GM13977 (cell line): Measurements from ENCODE around the gene ALKBH4.

Experiments
- DNase-seq: peaks from one replicate; pipeline ENCODE4 v3.0.0; 2012; ENCODE audit warnings: low spot score
- in situ Hi-C: fragments of 300-500 bp; cut with MboI; formaldehyde crosslinking; loops from one replicate; pipeline ENCODE4 v1.12.0; 2022; ENCODE audit warnings: low sequenced_read_pairs, low pct_unique_long_range_greater_than_20kb, mixed read lengths, inconsistent platforms; ENCODE audit not compliant: unreplicated experiment
- TF ChIP-seq, protein P1 (sequence below): IDR thresholded peaks from 2 replicates; pipeline ENCODE4 v1.5.1; 2012; ENCODE audit warnings: mild to moderate bottlenecking, control low read depth; ENCODE audit not compliant: insufficient read depth; ENCODE audit errors: extremely low read depth, missing control alignments

Gene ALKBH4

DNA sequence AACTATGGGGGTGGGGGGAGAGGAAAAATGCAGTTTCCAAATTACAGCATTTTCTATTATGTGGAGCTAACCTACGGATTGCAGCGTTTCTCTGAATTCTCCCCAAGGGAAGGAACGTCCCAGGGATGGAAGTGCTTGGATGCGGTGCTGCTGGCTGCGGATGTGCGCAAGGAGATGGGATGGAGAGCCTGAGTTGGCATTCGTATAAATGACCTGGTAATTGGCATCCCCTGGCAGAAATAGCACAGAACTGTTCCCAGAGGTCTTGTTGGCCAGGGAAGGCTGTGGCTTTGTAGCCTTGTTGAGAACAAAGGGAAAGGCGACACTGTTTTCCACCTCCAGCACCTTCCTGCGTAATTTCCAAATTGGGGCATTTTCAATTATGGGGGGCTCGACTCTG is 28.5 kb downstream of the ALKBH4 start:
- no peak for DNase-seq
- TF ChIP-seq, protein P1, sequence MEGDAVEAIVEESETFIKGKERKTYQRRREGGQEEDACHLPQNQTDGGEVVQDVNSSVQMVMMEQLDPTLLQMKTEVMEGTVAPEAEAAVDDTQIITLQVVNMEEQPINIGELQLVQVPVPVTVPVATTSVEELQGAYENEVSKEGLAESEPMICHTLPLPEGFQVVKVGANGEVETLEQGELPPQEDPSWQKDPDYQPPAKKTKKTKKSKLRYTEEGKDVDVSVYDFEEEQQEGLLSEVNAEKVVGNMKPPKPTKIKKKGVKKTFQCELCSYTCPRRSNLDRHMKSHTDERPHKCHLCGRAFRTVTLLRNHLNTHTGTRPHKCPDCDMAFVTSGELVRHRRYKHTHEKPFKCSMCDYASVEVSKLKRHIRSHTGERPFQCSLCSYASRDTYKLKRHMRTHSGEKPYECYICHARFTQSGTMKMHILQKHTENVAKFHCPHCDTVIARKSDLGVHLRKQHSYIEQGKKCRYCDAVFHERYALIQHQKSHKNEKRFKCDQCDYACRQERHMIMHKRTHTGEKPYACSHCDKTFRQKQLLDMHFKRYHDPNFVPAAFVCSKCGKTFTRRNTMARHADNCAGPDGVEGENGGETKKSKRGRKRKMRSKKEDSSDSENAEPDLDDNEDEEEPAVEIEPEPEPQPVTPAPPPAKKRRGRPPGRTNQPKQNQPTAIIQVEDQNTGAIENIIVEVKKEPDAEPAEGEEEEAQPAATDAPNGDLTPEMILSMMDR = no peak

DNA sequence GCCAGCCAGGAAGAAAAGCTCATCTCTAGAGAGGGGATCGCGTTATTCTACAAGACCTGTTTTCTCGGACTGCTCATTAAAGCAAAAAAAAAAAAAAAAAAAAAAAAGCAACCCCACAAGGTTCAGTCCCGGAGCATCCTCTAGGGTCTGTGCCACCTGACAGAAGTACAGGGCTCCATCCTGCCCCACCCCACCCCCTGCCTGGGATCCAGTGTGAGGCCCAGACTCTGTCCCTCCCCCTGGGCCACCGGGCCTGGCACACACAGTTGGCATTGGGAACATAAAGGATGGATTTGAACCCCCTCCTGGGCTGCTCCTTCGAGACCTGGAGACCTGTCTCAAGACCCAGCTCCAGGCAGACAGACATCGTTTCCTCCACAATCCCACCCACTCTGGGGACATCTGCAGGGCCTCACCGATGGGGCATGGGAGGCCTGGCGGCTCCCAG is 30.6 kb downstream of the ALKBH4 start:
- no peak for DNase-seq
- in situ Hi-C loops = no loop called here
- TF ChIP-seq, protein P1 = no peak

More for the DNA sequence above, 28.5 kb downstream of the ALKBH4 start:
- in situ Hi-C loops = no loop called here

DNA sequence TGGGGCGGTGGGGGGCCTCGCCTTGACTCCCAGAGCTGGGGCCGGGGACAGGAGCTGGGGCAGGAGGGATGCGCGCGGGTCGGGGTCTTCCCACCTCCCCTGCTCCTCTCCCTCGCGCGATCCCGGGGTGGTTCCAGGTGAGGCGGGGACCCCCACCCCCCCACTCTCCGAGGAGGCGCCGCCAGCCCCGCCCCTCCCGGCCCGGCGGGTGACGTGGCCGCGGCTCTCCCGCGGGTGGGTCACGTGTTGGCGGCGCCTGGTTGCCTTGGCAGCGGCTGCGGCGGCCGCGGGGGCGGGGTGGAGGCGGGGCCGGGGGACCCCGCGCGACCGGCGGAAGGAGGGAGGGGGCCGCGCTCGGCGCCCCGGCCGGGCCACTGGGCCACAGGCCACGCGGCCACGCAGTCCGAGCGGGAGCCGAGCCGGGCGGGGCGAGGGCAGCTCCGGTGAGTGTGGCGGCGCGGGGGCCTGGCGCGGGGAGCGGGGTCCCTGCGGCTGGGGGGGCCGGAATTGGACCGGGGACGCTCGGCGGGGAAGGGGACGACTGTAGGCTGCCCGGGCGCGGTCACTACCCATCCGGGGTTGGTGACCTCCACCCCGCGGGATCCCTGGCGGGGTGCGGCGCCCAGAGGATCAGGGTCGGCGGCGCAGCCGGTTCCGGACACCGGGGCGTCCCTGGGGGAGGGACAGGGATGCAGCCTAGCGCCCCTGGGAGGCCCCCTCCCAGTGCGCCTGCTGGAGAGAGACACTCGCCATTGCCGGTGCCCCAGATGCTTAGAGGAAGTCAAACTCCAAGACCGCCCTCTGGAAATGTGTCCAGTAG is 31.2 kb downstream of the ALKBH4 start, which contains the start of gene ORAI2:
ORAI2 (plus strand) TSS at position 357 of the 820 bp plus-strand sequence. CDS start 5,382 bp downstream, outside the sequence.
- TF ChIP-seq, protein P1 = no peak
- peak; percentile 93 for DNase-seq
- in situ Hi-C loops = no loop called here

- TF ChIP-seq, protein P1 = no peak
- in situ Hi-C loops = no loop called here
- peak; percentile 54 for DNase-seq
Observed at GRCh38 chr7:102432442-102433218, 32.0 kb downstream of the ALKBH4 start.

DNA sequence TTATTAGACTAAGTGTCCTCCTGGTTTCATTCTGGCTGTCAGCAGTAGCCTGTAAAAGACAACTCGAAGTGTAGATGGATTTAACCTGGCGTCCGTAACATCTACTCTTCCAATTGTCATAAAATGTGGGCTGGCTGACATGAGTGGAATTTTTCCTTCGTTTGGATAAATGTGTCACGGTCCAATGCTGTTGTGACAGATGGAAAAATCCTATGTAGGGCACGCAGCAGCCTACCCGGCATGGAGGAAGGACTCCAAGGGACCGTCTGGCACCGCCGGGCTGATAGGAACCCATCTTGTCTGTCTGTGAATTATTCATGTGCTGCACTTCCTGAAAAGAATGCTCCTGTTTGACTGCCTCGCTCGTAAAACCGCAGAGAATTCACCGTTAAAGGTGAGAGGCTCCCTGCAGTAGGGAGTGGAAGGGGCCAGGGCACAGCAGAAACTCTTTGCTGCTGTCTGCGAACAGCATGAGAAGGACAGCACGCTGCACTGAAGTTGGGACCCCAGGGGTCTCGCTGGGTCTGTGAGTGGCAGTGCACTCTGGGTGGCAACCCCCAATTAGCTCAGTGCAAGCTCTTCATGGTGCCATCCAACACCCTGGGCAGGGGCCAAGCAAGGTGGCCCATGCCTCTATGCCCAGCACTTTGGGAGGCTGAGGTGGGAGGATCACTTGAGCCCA is 32.9 kb downstream of the ALKBH4 start:
- peak; percentile 64 for DNase-seq
- TF ChIP-seq, protein P1 = no peak
- in situ Hi-C loops = no loop called here
